ENCODE measurements around the gene PPP6R3.

The PPP6R3 gene

DNA sequence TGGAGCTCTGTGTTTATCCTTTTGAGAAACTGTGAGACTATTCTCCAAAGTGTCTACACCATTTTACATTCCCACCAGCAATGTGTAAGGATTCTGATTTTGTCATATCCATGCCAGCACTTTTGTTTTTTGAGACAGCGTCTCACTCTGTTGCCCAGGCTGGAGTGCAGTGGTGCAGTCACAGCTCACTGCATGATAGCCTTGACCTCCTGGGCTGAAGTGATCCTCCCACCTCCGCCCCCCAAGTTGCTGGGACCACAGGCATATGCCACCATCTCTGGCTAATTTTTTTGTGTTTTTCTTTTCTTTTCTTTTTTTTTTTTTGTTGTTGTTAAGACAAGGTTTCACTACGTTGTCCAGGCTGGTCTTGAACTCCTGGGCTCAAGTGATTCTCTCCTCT lies 35.3 kb downstream of the PPP6R3 start:
- H3K9me3 ChIP-seq (ENCODE audit: control insufficient read depth, insufficient read depth, low read length) = no peaks in the 10 kb centered on the region
- no peak overlapping the region for H3K4me3 ChIP-seq (ENCODE audit: low read length)
- H3K4me1 ChIP-seq (ENCODE audit: control insufficient read depth, insufficient read depth, low read length) = peaks cover 3% of the 10 kb centered on the region; the same call in 1 of the 2 replicates
- no peak for DNase-seq (ENCODE audit: low read depth, low spot score)
- H3K27ac ChIP-seq (ENCODE audit: low read length) = no peak overlapping the region
- no peaks in the 10 kb centered on the region for H3K36me3 ChIP-seq (ENCODE audit: control insufficient read depth, insufficient read depth, low read length)
- H3K27me3 ChIP-seq (ENCODE audit: control insufficient read depth, insufficient read depth, low read length) = no peaks in the 10 kb centered on the region
- WGBS (ENCODE audit: insufficient coverage, insufficient read length) = no CpG with 5 or more reads among the region's 3 CpGs

DNA sequence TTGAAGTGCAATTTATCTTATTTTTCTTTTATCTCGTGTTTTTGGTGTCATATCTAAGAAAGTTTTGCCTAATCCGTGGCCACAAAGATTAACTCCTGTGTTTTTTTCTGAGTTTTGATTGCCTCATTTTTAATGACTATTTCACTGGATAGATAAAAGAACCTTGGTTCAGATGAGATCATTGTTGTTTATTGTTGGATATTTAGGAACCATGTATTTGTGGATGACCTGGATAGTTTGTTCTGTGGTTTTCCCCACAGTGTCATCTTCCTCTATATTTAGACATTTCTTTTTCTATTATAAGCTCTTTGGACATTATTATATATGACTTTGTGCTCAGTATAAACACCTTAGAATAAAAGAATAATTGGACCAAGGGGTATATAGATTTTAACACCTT lies 37.2 kb downstream of the PPP6R3 start:
- Histone ChIP-seq H3K27me3 (ENCODE audit: control insufficient read depth, insufficient read depth, low read length) (no peaks in the 10 kb centered on the region), H3K4me3 (ENCODE audit: low read length) (no peak overlapping the region), H3K27ac (ENCODE audit: low read length) (no peak overlapping the region), H3K36me3 (ENCODE audit: control insufficient read depth, insufficient read depth, low read length) (no peaks in the 10 kb centered on the region), H3K9me3 (ENCODE audit: control insufficient read depth, insufficient read depth, low read length) (no peaks in the 10 kb centered on the region), H3K4me1 (ENCODE audit: control insufficient read depth, insufficient read depth, low read length) (peaks cover 3% of the 10 kb centered on the region; the same call in 1 of the 2 replicates)
- WGBS (ENCODE audit: insufficient coverage, insufficient read length) = no CpG with 5 or more reads among the region's 2 CpGs
- no peak for DNase-seq (ENCODE audit: low read depth, low spot score)

DNA sequence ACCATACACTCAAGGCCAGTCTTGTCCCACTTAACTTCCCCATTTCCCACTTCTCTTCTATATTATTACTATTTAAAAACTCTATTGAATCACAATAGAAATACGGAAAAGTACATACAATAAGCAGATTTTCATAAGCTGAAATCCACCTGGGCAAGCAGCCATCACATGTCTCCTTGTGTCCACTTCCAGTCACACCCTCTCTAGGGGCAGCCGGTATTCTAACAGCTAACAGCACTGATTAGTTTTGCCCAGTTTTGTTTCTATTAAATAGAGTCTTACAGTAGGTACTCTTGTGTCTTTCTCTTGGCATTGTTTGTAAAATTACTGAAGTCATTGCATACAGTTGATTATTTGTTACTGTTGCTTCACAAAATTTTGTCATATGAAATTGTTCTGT lies 37.8 kb downstream of the PPP6R3 start:
- Histone ChIP-seq H3K4me1 (ENCODE audit: control insufficient read depth, insufficient read depth, low read length) (peaks cover 3% of the 10 kb centered on the region; the same call in 1 of the 2 replicates), H3K9me3 (ENCODE audit: control insufficient read depth, insufficient read depth, low read length) (no peaks in the 10 kb centered on the region), H3K27ac (ENCODE audit: low read length) (no peak overlapping the region), H3K4me3 (ENCODE audit: low read length) (no peak overlapping the region), H3K27me3 (ENCODE audit: control insufficient read depth, insufficient read depth, low read length) (no peaks in the 10 kb centered on the region), H3K36me3 (ENCODE audit: control insufficient read depth, insufficient read depth, low read length) (no peaks in the 10 kb centered on the region)
- 100% methylated on average over 1 of the region's 2 CpGs for WGBS (ENCODE audit: insufficient coverage, insufficient read length)
- DNase-seq (ENCODE audit: low read depth, low spot score) = no peak

DNA sequence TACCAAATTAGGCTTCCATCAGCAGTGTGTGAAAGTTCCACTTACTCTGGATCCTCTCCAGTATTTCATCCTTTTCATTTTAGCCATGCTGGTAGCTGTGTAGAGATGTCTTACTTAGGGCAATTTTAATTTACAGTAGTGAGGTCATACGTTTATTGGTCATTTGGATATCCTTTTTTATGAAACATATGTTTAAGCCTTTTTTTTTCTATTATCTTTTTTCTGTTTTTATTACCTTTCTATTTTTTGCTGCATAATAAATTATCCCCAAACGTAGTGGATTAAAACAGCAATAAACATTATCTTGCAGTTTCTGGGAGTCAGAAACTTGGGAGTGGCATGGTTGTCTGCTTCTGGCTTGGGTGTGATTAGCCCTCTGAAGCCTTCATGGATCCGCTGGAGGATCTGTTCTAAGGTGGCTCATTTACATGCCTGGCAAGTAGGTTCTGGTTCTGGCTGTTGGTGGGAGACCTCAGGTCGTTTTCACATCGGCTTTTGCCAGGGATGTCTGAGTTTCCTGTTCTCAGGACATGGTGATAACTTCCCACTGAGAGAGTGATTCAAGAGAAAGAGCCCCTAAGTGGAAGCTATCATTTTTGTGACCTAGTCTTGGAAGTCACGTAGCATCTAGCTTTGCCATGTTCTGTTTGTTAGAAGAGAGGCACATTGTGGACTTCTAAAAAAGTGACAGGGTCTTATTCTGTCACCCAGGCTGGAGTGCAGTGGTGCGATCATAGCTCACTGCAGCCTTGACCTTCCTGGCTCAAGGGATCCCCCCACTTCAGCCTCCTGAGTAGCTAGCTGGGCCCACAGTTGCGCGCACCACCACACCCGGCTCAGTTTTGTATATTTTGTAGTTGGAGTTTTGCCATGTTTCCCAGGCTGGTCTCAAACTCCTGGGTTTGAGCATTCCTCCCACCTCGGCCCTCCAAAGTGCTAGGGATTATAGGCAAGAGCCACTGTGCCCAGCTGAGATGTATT lies 38.6 kb downstream of the PPP6R3 start:
- Histone ChIP-seq H3K27me3 (ENCODE audit: control insufficient read depth, insufficient read depth, low read length) (no peaks in the 10 kb centered on the region), H3K4me1 (ENCODE audit: control insufficient read depth, insufficient read depth, low read length) (peaks cover 3% of the 10 kb centered on the region; the same call in 1 of the 2 replicates), H3K4me3 (ENCODE audit: low read length) (no peak overlapping the region), H3K27ac (ENCODE audit: low read length) (no peak overlapping the region), H3K36me3 (ENCODE audit: control insufficient read depth, insufficient read depth, low read length) (no peaks in the 10 kb centered on the region), H3K9me3 (ENCODE audit: control insufficient read depth, insufficient read depth, low read length) (no peaks in the 10 kb centered on the region)
- no peak for DNase-seq (ENCODE audit: low read depth, low spot score)
- WGBS (ENCODE audit: insufficient coverage, insufficient read length) = no CpG with 5 or more reads among the region's 11 CpGs

DNA sequence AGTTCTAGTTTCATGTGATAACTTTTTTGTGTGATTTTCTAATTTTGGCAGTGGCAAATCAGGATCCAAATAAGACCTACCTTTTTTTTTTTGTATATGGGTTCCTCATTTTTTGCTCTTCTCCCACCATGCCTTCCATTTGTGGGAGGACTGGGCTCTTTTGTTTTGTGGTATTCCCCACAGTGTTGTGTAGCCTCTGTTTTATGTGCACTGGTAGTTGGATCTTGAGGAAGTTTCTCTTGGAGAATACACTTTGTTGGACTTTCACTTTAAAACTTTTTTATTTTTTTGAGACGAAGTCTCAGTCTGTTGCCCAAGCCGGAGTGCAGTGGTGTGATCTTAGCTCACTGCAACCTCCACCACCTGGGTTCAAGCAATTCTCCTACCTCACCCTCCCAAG lies 39.7 kb downstream of the PPP6R3 start:
- no CpG with 5 or more reads among the region's 2 CpGs for WGBS (ENCODE audit: insufficient coverage, insufficient read length)
- H3K4me1 ChIP-seq (ENCODE audit: control insufficient read depth, insufficient read depth, low read length) = peaks cover 3% of the 10 kb centered on the region; the same call in 1 of the 2 replicates

DNA sequence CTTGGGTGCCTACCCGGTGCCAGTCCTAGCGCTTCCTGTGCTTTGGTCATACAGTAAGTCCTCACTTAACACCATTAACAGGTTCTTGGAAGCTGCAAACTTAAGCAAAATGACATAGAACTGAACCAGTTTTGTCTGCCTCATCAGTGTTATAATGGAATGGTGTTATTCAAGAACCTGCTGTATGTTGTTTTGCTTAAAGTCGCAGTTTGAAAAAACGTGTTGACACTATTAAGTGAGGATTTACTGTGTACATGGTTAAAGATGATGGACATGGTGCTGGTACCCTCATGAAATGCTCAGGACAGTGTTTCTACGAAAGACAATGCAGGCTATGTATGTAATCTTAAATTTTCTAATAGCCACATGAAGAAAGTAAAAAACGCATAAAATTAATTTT lies 41.3 kb downstream of the PPP6R3 start:
- no peaks in the 10 kb centered on the region for H3K36me3 ChIP-seq (ENCODE audit: control insufficient read depth, insufficient read depth, low read length)
- DNase-seq (ENCODE audit: low read depth, low spot score) = no peak
- peaks cover 3% of the 10 kb centered on the region; the same call in 1 of the 2 replicates for H3K4me1 ChIP-seq (ENCODE audit: control insufficient read depth, insufficient read depth, low read length)
- H3K27ac ChIP-seq (ENCODE audit: low read length) = no peak overlapping the region
- WGBS (ENCODE audit: insufficient coverage, insufficient read length) = no CpG with 5 or more reads among the region's 6 CpGs
- no peak overlapping the region for H3K4me3 ChIP-seq (ENCODE audit: low read length)
- no peaks in the 10 kb centered on the region for H3K27me3 ChIP-seq (ENCODE audit: control insufficient read depth, insufficient read depth, low read length)
- H3K9me3 ChIP-seq (ENCODE audit: control insufficient read depth, insufficient read depth, low read length) = no peaks in the 10 kb centered on the region

More for the DNA sequence above, 39.7 kb downstream of the PPP6R3 start:
- Histone ChIP-seq H3K27me3 (ENCODE audit: control insufficient read depth, insufficient read depth, low read length) (no peaks in the 10 kb centered on the region), H3K27ac (ENCODE audit: low read length) (no peak overlapping the region), H3K4me3 (ENCODE audit: low read length) (no peak overlapping the region), H3K36me3 (ENCODE audit: control insufficient read depth, insufficient read depth, low read length) (no peaks in the 10 kb centered on the region), H3K9me3 (ENCODE audit: control insufficient read depth, insufficient read depth, low read length) (no peaks in the 10 kb centered on the region)
- DNase-seq (ENCODE audit: low read depth, low spot score) = no peak

DNA sequence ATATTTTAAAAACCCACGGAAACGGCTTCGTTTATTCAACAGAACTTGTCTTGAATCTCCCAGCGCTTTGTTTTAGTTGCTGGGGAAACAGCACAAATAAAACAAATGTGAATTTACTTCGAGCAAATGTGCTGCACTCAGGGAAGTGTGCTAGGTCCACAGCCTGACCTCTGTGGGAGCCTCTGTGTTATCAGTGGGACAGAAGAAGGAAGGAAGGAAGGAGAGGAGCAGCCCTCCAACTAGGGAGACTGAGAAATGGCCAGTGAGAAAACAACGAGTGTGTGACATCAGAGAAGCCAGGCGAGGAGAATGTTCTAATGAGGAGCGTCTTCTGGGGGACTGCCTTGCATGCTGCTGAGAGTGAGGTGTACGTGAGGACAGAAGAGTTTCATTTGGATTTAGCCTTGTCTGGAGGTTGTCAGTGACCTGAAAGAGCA lies 42.7 kb downstream of the PPP6R3 start:
- no CpG with 5 or more reads among the region's 9 CpGs for WGBS (ENCODE audit: insufficient coverage, insufficient read length)
- H3K27ac ChIP-seq (ENCODE audit: low read length) = no peak overlapping the region

DNA sequence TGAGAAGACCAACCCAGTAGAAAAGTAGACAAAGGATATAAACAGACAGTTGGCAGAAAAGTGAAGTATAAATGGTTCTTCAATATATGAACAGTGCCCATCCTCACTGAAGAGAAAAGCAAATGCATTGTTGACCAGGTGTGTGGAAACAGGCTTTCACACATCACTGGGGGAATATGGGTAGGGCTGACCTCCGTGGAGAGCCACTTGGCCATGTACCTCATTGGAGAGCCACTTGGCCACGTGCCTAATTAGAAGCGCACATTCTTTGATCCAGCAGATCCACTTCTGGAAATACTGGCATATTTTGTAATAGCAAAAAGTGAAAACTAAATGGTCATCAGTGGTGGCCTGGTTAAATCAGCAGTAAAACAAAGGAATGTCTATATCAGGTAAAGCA lies 43.2 kb downstream of the PPP6R3 start:
- WGBS (ENCODE audit: insufficient coverage, insufficient read length) = no CpG with 5 or more reads among the region's 3 CpGs
- no peaks in the 10 kb centered on the region for H3K36me3 ChIP-seq (ENCODE audit: control insufficient read depth, insufficient read depth, low read length)
- DNase-seq (ENCODE audit: low read depth, low spot score) = no peak
- H3K27me3 ChIP-seq (ENCODE audit: control insufficient read depth, insufficient read depth, low read length) = no peaks in the 10 kb centered on the region
- no peak overlapping the region for H3K4me3 ChIP-seq (ENCODE audit: low read length)
- no peaks in the 10 kb centered on the region; the same call in 1 of the 2 replicates for H3K4me1 ChIP-seq (ENCODE audit: control insufficient read depth, insufficient read depth, low read length)
- no peak overlapping the region for H3K27ac ChIP-seq (ENCODE audit: low read length)
- H3K9me3 ChIP-seq (ENCODE audit: control insufficient read depth, insufficient read depth, low read length) = no peaks in the 10 kb centered on the region

More for the DNA sequence above, 42.7 kb downstream of the PPP6R3 start:
- H3K36me3 ChIP-seq (ENCODE audit: control insufficient read depth, insufficient read depth, low read length) = no peaks in the 10 kb centered on the region
- no peaks in the 10 kb centered on the region; the same call in 1 of the 2 replicates for H3K4me1 ChIP-seq (ENCODE audit: control insufficient read depth, insufficient read depth, low read length)
- DNase-seq (ENCODE audit: low read depth, low spot score) = no peak
- no peak overlapping the region for H3K4me3 ChIP-seq (ENCODE audit: low read length)
- H3K27me3 ChIP-seq (ENCODE audit: control insufficient read depth, insufficient read depth, low read length) = no peaks in the 10 kb centered on the region
- no peaks in the 10 kb centered on the region for H3K9me3 ChIP-seq (ENCODE audit: control insufficient read depth, insufficient read depth, low read length)

DNA sequence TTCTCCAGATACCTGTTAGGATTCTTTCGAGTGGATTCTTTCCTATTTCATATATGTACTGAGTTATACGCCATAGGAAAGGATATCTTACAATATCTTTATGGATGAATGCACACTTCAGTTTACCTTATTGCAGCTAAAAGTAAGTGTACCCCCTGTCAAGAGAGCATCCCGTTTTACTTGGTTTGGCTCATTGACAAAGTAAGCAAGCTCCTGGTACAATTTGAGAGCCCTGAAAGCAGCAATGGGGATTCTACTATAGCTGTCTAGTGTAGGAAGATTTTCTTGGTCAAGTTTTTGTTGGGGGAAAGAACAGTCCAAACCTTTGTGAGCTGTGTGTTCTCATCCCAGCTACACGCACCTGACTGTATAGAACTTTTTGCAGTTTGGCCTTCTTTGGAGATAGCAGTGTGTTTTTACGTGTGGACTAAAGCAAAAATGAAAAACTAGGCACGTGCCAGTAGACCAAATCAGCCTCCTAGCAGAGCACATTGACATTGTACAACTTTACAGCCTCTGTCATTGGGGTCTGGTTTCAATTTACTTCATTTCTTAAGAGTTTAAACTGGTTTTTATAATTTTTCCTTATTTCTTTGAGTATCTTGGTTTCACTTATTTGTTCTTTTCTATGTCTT lies 44.0 kb downstream of the PPP6R3 start:
- no CpG with 5 or more reads among the region's 6 CpGs for WGBS (ENCODE audit: insufficient coverage, insufficient read length)
- Histone ChIP-seq H3K27me3 (ENCODE audit: control insufficient read depth, insufficient read depth, low read length) (no peaks in the 10 kb centered on the region), H3K27ac (ENCODE audit: low read length) (no peak overlapping the region), H3K4me1 (ENCODE audit: control insufficient read depth, insufficient read depth, low read length) (no peaks in the 10 kb centered on the region; the same call in 1 of the 2 replicates), H3K36me3 (ENCODE audit: control insufficient read depth, insufficient read depth, low read length) (no peaks in the 10 kb centered on the region), H3K9me3 (ENCODE audit: control insufficient read depth, insufficient read depth, low read length) (no peaks in the 10 kb centered on the region), H3K4me3 (ENCODE audit: low read length) (no peak overlapping the region)
- no peak for DNase-seq (ENCODE audit: low read depth, low spot score)

DNA sequence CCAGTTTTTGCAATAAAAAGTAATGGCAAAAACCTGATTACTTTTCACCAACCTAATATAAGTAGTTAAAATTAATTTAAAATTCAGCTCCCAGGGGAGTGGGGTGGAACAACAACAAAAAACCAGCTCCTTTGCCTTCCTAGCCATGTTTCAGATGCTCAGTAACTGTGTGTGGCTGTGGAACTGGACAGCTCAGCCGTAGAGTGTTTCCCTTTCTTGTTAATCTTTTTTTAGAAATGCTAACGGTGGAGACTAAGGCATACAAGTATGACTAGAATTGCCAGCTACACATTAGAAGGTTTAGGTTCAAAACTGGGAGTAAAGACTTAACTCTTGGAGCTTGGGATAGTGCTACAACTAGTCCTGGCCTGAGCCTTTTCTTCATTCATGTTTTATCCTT lies 45.0 kb downstream of the PPP6R3 start:
- Histone ChIP-seq H3K36me3 (ENCODE audit: control insufficient read depth, insufficient read depth, low read length) (no peaks in the 10 kb centered on the region), H3K27me3 (ENCODE audit: control insufficient read depth, insufficient read depth, low read length) (no peaks in the 10 kb centered on the region), H3K9me3 (ENCODE audit: control insufficient read depth, insufficient read depth, low read length) (no peaks in the 10 kb centered on the region), H3K4me1 (ENCODE audit: control insufficient read depth, insufficient read depth, low read length) (no peaks in the 10 kb centered on the region; the same call in 1 of the 2 replicates), H3K27ac (ENCODE audit: low read length) (no peak overlapping the region), H3K4me3 (ENCODE audit: low read length) (no peak overlapping the region)
- no peak for DNase-seq (ENCODE audit: low read depth, low spot score)
- WGBS (ENCODE audit: insufficient coverage, insufficient read length) = no CpG with 5 or more reads among the region's 2 CpGs

Measured in iPS DF 6.9 (cell line).